Stimulated activated CD4-positive, alpha-beta T cell treated with anti-CD3 and anti-CD28 coated beads, TNF-alpha, amount 100 ng/mL, for 4 hours (primary cell): Measurements from ENCODE around the gene ATXN1.

ENCODE experiments used
- DNase-seq, 3 experiments: peaks; one replicate each; pipeline ENCODE4 v3.0.0-alpha.2; 2020; ENCODE audit warnings: low read depth in 3 of 3

Gene ATXN1

GRCh38 chr6:16438718-16439591, 322.3 kb downstream of the ATXN1 start:
- DNase-seq, result no peak

- DNase-seq, result no peak
Measured at GRCh38 chr6:16437984-16438383, 323.3 kb downstream of the ATXN1 start.

- peak in 1 of 3 experiments; percentile 43 for DNase-seq
Measured at GRCh38 chr6:16437095-16437494, 324.2 kb downstream of the ATXN1 start.

- DNase-seq, result peak in 1 of 3 experiments; percentile 17
Measured at GRCh38 chr6:16436550-16436949, 324.7 kb downstream of the ATXN1 start.

- DNase-seq, result no peak
Measured at GRCh38 chr6:16434885-16435284, 326.4 kb downstream of the ATXN1 start.

- no peak for DNase-seq
Measured at GRCh38 chr6:16433338-16433890, 327.8 kb downstream of the ATXN1 start.

GRCh38 chr6:16432075-16433032, 328.9 kb downstream of the ATXN1 start:
- DNase-seq, result no peak

GRCh38 chr6:16431106-16431505, 330.2 kb downstream of the ATXN1 start:
- no peak for DNase-seq

- DNase-seq, result no peak
Measured at GRCh38 chr6:16430391-16431089, 330.7 kb downstream of the ATXN1 start.

GRCh38 chr6:16429669-16430068, 331.6 kb downstream of the ATXN1 start:
- no peak for DNase-seq

- no peak for DNase-seq
Measured at GRCh38 chr6:16427124-16427523, 334.1 kb downstream of the ATXN1 start.

- DNase-seq, result no peak
Measured at GRCh38 chr6:16425881-16426615, 335.2 kb downstream of the ATXN1 start.

- DNase-seq, result no peak
Measured at GRCh38 chr6:16421462-16421960, 339.7 kb downstream of the ATXN1 start.

GRCh38 chr6:16420715-16421461, 340.4 kb downstream of the ATXN1 start:
- DNase-seq, result no peak

- no peak for DNase-seq
Measured at GRCh38 chr6:16420337-16420714, 340.9 kb downstream of the ATXN1 start.

GRCh38 chr6:16419636-16420336, 341.5 kb downstream of the ATXN1 start:
- no peak for DNase-seq

GRCh38 chr6:16418151-16418550, 343.1 kb downstream of the ATXN1 start:
- no peak for DNase-seq

- DNase-seq, result no peak
Measured at GRCh38 chr6:16415677-16416076, 345.6 kb downstream of the ATXN1 start.

GRCh38 chr6:16414205-16414604, 347.1 kb downstream of the ATXN1 start:
- DNase-seq, result no peak
